NCI-H1092 (cell line): Measurements from ENCODE around the gene CDK5RAP1.
A peak's percentile ranks its signal among the peaks of the same experiment; 100 is the strongest.
"Not testable (repeated sequence)": the region's sequence is repeated elsewhere in the genome, so short reads cannot be mapped to it uniquely, and the experiment has no call there.

Experiments
- DNase-seq: peaks from one replicate; lab custom pipeline; 2025; lab: John Stamatoyannopoulos, UW

Gene CDK5RAP1

DNA sequence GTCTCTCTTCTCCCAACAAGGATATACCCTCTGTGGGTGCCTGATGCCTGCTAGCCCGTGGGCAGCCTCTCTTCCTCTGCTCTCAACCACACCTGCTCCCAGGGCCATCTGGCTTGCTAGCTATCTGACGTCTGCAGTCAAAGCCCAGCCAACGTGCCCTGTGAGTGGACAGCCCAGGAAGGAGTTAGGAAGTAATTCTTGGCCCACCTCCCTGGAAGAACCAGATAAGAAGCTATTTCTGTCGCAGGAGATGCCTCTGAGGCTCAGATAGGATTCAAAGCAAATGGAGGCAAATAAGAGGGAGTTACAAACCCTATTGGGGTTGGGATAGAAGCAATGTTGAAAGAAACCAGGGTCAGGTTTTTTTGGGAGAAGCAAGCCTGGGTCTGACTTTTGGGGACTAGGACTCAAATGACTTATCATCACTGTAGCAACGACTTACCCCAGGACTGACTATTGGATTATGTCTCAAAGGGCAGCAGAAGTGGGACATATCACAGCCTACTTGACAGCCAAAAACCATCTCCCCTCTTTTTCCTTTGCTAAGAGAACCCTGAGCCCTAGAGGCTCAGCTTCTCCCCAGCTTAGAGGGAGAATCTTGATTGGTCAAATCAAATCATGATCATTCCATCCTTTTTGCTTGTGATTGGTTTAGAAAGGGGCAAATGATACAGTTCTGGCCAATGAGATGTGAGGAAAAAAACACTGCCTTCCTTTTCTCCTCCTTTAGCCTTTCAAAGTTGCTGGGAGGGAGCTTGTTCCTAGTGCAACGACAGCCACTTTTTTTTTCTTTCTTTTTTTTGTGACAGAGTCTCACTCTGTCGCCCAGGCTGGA is 18.0 kb upstream of the CDK5RAP1 start:
- no peak for DNase-seq

DNA sequence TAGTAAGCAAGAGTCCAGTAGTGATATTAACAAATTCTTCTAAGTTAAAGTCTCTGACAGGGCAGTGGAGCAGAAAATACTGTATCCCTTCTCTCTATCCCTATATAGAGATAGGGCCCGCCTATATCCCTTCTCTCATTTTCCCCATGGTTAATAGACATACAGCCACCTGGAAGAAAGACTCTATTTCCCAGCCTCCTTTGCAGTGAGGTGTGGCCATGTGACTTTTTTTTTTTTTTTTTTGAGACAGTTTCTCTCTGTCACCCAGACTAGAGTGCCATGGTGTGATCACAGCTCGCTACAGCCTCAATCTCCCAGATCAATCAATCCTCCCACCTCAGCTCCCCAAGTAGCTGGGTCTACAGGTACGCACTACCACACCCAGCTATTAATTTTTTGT is 16.7 kb upstream of the CDK5RAP1 start:
- no peak for DNase-seq

DNA sequence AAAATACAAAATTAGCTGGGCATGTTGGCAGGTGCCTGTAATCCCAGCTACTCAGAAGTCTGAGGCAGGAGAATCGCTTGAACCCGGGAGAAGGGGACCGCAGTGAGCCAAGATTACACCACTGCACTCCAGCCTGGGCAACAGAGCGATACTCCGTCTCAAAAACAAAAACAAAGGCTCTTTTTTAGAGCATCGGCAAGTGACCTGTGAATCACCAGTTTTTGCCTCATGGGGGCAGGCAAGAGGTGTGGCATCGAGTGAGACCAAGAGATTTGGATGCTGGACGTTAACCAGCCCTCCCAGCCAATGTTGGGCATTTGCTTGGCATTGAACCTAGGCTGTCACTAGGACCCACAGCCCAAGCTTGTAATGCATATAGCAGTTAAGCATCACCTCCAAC is 14.6 kb upstream of the CDK5RAP1 start:
- peak; percentile 13 for DNase-seq

DNA sequence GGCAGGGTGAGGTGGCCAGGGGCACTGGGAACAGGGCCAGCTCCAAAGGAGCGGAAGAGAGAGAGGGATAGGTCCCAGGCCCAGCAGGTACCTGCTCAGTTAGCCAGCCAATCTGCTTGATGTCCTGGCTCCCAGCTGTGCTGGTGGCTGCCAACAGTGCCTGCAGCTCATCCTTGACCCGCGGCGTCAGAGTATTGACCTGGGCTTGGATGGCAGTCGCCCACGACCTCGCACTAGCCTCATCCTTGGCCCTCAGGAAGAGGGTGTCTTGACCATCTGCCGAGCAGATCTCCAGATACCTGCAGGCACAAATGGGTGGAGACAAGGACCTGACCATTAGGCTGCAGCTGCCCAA is 11.1 kb upstream of the CDK5RAP1 start:
- no peak for DNase-seq

DNA sequence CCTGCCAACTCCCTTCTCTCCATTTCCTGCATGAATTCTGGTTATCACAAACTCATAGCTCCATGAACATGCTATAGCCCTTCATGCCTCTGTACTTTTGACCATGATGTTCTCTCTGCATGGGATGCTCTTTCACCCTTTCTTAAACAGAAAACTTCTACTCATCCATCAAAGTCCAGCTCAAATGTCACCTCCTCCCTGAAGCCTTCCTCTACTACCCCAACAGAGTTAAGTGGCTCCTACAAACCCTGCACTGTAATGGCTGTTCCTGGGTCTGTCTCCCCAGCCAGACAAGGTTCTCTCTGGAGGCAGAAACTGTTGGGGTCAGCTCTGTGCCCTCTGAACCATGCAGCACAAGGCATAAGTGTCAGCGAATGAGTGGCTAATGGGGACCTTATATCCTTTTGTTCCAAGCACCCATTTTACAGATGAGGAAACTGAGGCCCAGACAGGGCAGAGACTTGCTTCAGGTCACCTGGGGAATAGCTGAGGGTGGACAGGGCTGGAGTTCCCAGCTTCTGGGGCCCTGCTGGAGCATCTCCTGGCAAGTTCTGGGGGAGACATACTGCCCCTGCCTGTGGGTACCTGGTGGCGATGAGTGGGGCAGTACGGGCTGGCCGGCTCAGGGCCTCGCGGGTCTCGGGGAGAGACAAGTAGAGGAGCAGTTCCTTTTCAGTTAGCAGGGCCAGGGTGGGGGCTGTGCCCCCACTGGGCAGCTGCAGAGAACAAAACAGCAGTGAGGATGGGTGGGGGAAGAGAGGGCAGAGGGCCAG is 10.6 kb upstream of the CDK5RAP1 start:
- DNase-seq, result no peak

DNA sequence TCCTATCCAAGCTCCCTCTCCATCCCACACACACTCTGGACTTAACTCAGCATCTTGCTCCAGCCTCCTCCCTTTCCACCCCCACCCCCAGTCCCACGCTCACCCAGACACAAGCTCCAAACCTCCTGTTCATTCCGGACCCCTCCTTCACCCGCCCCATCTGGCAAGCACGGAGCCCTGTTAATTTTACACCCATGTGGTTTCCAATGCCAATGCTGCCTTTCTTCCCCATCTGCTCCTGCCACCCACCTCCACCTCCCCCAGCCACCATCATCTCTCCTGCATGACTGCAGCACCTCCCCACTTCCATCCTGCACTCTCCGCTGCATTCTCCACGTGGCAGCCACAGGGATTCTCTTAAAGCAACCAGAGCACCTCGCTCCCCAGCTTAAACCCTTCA is 9.9 kb upstream of the CDK5RAP1 start:
- DNase-seq, result no peak

DNA sequence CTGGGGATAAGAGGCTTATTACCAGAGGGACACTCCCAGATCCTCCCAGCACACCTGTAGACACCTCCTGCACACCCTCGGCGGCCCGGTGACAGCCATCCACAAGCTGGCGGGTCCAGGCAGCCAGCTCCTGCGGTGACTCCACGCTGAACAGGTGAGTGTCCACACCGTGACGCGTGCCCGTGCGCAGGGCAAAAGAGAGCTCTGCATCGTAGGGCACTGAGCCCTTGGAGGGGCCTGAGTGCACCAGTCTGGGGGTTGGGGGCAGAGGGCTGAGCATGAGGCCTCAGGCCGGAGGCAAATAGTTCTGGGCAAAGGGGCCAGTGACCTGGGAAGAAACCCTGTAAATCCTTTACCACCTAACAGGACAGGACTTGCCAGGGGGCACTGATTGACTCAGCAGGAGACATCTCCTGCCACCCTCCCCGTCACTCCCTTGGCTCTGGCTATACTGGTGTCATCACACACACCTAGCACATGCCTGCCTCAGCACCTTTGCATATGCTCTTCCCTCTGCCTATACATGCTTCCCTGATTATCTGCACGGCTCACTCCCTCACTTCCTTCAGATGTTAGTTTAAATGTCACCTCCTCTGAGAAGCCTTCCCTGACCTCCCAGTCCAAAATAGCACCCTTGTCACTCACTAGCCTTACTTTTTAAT is 8.9 kb upstream of the CDK5RAP1 start:
- no peak for DNase-seq

DNA sequence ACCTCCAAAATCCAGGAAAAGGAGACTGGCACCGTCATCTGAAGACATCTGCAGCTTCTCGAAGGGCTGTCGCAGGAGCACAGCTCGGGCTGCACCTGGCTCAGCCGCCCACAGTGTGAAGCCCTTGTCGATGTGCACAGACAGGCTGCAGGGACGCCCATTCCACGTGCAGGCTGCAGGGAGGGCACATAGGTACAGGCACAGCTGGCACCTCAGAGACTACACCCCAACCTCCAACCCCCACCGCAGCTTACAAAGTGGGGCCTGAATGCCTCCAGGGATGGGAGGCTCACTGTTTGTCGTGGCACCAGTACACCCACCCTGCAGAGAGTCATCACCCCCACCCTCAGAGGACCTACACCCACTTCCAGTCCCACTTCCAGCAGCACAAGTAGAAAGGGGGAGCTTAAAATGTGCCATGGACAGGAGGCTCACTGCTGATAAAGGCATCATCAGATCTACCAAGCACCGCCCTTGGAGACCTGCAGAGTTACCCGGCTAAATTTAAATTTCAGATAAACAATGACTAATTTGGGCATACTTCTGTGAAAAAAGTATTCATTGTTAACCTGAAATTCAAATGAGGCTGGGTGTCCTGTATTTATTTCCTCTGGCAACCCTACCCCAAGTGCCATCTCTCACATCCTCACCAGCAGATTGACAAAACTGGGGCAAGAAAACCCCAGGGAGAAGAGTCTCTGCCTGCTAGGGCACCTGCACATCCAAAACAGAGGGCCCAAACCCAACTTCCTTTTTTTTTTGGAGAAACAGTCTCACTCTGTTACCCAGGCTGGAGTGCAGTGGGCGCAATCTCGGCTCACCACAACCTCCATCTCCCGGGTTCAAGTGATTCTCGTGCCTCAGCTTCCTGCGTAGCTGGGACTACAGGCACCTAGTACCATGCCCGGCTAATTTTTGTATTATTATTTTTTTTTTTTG is 7.7 kb upstream of the CDK5RAP1 start:
- no peak for DNase-seq

DNA sequence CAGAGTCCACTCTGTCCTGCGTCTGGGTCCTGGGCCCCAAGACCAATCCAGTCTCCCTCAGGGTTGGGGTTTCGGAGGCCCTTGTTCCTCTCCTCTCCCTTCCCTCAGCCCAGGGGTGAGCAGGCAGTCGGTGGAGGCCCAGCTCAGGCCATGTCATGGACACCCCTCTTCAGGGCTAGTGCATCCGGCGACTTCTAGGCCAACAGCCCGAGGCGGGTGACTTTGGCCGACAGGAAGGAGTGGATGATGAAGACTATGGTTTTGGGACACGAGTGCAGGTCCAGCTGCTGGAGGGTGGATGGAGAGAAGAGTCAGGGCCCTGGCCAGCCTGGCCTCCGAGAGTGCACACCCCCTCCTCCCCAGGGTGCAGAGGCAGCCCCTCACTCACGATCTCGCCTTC is 7.0 kb upstream of the CDK5RAP1 start:
- DNase-seq, result no peak

DNA sequence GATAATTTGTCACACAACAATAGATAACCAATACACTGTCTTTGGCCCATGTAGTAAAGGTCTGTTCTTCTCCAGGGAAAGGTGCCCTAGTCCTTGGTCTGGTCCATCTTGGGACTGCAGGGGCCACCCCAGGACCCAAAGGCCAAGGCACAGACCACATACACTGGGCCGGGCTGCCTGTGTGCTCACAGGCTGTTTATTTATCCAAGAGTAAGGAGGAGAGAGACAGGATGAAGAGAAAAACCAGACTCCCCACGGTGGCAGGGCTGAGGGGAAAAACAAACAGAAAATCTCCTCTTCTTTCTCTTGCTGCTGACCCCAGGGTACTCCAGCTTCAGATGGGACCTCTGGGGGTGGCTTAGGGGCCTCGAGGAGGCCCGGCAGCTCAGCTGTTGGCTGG is 6.5 kb upstream of the CDK5RAP1 start:
- no peak for DNase-seq

DNA sequence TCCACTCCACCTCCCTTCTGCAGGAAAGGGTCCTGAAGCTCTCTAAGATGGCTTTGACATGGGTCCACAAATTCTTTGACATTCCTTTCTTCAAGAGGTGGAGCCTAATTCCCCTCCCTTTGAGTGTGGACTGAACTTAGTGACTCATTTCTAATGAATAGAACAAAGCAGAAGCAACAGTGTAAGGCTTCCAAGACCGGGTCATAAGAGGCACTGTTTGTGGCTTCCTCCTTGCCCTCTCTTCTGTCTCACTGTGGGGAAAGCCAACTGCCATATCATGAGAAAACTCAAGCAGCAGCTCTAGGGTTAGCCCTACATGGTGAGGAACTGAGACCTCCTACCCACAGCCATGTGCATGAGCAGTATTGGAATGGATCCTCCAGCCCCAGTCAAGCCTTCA is 5.9 kb upstream of the CDK5RAP1 start:
- no peak for DNase-seq

DNA sequence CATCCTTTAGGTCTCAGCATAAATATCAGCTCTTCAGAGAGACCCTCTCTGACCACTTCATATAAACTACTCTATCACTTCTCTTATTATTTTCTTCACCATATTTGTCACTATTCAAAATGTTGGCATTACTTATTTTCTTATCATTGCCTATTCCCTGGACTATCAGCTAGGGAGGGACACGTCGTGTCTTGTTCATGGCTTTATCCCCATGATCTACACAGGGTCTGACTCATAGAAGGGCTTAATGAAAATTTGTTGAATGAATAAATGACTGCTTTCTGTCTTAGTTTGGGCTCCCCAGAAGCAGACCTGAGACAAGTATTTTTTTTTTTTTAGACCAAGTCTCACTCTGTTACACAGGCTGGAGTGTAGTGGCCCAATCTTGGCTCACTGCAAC is 3.0 kb upstream of the CDK5RAP1 start:
- DNase-seq, result no peak

DNA sequence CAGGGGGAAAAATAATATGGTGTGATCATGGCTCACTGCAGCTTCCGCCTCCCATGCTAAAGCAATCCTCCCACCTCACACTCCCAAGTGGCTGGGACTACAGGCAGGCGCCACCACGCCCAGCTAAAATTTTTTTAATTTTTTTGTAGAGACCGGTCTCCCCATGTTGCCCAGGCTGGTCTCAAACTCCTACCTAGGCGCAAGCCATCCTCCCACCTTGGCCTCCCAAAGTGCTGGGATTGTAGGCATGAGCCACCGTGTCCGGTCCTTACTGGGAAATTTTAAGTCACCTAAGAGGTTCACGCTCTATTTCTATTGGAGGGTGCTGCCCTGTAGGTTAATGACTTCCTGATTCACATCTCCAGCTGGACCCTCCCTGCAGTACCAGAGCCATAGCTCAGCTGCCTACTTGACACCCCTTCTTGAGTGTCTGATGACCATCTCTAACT is 626 bp upstream of the CDK5RAP1 start:
- no peak for DNase-seq

DNA sequence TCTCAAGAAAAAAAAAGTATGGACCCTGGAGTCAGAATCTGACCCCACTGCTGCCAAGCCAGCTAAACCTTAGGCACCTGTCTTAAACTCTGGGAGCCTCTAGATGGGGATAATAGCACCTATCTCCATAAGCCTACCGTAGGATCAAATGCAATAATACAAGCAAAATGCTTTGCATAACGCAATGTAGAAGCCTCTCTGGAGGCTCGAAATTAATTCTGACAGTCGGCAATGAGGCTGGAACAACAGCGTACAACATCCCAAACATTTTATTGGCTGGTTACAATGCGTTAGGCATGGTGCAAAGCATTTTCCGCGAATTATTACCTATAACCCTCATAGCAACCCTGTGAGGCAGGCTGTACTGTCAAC is 521 bp downstream of the CDK5RAP1 start:
- no peak for DNase-seq

DNA sequence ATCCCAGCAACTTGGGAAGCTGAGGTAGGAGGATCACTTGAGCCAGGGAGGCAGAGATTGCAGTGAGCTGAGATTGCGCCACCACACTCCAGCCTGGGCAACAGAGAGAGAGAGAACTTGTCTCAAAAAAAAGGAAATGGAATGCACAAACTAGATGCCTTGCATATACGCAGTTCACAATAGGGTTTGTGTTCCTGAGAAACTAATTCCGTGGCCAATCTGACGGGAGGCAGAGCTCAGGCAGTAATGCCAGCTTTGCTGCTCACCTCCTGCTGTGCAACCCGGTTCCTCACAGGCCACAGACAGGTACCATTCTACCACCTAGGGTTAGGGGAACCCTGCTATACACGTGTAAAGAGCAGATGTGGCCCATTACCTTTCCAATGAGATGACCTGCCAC is 1.4 kb downstream of the CDK5RAP1 start:
- no peak for DNase-seq

DNA sequence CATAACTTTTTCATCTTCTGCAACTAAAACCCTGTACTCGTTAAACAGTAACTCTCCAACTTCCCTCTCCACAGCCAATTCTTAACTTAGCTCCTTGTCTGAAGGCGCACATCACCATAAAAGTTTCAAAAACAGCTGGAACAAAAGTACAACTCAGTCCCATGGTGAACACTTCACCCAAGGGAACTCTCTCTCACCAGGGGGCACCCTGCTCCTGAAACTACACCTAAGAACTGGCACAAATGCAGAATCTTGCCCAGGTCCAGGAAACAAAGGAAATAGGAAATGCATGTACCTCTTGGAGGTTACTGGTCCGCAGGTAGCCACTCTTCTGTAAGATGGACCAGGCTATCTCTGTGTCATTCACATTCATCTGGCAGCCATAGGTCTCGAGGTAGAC is 6.6 kb downstream of the CDK5RAP1 start:
- DNase-seq, result no peak

DNA sequence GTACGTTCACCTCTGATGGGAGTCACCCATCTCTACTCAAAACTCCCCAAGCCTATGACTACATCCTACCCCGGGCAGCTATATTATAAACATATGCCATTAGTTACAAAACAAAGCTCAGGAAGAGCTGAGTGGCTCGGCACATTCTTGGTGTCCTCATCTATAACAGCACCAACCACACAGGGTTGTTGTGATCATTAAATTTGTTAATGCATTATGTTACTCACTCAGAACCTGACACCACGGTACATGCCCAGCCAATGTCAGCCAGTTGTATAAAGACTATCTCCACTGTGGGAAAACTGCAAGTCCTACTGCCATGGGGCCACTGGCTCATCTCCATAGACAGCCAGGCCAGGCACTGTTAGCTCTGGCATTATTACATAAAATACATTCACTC is 7.7 kb downstream of the CDK5RAP1 start:
- DNase-seq, result no peak

DNA sequence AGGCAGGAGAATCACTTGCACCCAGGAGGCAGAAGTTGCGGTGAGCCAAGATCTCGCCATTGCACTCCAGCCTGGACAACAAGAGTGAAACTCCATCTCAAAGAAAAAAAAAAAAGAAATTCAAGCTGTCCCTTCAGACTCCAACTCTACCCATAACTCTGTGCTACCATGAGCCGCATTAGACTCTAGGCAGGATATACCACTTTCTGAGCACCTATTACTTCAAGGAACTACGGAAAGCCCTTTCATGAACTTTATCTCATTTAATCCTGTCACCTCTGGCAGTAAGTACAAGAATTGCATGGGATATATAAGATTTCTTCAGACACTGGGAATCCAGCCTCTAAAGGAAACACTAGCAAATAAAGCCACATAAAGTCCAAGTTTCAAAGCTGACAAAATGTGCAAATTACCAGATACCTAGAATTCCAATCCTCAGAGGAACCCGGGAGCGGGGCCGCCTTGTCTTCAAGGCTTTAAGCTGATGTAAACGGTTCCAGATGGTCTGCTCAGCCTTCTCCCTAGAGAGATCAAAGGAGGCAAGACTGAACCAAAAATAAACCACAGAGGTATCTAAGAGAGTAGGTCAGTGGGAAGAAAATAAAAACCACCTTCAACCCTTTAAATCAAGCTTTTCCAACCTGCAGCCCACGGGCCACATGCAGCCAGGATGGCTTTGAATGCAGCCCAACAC is 9.4 kb downstream of the CDK5RAP1 start:
- DNase-seq, result no peak

DNA sequence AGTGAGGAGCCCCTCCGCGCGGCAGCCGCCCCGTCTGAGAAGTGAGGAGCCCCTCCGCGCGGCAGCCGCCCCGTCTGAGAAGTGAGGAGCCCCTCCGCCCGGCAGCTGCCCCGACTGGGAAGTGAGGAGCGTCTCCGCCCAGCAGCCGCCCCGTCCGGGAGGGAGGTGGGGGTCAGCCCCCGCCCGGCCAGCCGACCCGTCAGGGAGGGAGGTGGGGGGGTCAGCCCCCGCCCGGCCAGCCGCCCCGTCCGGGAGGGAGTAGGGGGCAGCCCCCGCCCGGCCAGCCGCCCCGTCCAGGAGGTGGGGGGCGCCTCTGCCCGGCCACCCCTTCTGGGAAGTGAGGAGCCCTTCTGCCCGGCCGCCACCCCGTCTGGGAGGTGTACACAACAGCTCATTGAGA is 12.0 kb downstream of the CDK5RAP1 start:
- DNase-seq, result not testable (repeated sequence)

DNA sequence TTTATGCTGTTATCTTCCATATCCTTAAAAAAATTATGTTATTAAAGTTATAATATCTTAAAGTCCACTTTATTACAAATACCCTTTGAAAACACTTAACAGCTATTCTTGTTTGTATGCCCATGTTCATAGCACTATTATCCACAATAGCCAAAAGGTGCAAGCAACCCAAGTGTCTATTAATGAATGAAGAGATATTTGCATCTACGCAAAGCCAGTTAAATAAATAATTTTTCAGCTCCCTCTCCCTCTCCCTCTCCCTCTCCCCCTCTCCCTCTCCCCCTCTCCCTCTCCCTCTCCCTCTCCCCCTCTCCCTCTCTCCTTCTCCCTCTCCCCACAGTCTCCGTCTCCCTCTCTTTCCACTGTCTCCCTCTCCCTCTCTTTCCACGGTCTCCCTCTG is 13.1 kb downstream of the CDK5RAP1 start:
- no peak for DNase-seq

DNA sequence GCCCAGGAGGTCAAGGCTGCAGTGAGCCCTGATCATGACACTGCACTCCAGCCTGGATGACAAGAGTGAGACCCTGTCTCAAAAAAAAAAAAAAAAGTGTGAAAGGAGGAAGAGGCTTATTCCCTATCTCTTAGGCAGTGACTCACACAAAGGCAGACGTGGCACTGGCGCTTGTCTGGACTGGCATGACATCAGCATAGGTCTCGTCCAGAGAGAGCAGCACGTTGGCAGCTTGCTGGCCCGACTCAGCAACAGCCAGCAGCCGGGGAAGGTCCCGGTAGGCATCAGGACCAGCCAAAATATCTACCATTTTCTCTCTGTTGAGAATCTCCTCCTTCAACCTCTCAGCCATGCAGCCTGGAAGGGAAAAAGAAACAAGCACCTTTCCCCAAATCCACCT is 14.1 kb downstream of the CDK5RAP1 start:
- no peak for DNase-seq
